Stimulated activated CD4-positive, alpha-beta T cell treated with anti-CD3 and anti-CD28 coated beads, Interleukin-1b, Interleukin-23, amount 100 ng/mL, for 1 hour (primary cell): ENCODE data around the gene ZBTB20.

ENCODE experiments used
- DNase-seq, 2 donors: peaks; one replicate each; pipeline ENCODE4 v3.0.0-alpha.2; 2020; ENCODE audit warnings: low read depth in 2 of 2

The ZBTB20 gene

DNA sequence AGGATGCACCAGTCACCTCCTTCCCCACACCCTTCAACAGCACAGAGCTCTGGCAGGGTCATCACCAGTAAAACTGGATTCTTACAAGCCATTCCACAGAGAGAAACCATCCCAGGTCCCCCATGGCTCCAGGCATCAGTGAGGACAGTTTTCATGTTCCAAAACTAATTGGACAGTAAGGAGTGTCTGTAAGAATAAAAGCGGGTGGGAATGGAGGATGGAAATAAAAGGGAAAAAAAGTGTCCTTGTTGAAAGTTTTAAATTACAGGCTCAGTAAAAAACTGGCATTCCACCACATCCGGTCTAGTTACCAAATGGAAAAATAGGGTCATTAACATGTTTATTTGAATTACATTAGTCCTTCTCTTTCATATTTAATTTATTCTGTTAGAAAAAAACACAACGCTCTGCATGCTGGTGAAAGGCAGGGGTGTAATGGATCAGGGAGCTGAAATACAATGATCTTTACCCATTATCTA, 735.9 kb downstream of the ZBTB20 start:
- no peak for DNase-seq

DNA sequence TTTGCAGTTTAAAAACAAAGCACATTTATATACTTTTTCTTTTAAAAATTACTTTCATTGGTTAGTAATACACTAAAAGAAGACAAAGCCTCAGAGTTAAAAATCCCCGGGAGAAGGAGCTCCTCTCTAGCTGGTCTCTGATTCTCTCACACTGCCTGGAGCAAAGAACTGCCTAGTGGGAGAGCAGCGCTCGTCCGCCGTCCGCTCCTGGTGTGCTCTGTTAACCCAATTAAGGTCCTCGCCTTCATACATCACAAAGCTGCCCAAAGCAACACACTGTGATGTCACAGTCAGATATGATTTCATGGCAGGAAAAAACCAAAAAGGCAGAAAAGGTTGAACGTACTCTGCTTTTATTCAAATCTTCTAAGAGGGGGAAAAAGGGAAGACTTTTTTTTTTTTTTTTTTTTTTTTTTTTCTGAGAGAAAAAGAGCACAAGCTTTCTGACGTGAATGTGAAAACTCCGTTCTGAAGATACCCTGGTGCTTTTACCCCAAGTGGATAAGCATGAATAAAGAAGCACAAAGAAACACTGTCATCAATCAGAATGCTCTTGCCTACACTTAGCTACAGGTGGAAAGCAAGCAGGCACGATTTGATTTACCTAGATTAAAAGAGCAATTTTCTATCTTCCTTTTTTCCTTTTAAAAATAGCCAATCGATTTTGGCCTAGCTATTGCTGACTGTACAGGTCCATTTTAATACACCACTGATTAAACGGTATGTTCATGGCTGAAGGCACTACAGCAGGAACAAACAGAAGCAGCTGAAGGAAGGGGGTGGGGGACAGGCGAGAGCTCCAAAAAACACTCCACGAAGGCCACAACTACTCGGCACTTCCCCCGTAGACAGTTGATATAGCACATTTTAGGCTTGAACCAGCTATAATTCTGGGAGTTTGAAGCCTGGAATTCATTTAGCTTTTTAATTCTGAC, 738.1 kb downstream of the ZBTB20 start:
- no peak for DNase-seq

DNA sequence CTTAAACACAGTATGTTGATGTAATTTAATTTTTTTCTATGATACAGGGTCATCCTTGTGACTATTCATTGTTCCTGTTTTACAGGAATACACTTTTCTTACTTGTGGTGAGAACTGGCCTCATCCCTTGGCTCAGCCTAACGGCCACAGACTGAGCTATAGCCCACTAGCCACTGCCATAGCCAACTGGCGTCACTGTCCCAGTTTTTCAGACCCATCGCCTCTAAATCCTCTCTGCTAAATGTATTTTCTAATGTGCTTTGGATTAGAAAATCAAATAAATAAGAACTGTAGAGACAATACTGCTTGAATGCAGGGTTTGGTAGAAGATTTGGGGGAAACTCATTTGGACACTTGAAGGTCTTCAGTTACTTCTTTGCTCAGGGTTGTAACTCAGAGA, 740.2 kb downstream of the ZBTB20 start:
- no peak for DNase-seq

DNA sequence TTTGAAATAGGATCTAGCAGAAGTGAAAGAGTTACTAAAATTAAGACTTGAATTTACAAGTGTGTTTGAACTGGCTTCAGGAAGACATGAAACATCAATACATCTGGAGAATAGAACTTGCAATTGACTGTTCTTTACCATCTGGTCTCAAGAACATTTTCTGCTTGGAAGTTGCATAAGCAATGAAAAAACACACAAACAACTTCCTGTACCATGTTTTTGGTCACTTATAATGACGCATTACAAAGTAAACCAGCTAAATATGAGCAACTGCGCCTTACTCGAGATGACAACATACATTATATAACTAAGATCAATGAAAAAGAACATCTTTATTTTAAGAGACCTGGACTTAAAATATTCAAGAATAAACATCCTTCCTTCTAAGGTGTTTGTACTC, 740.8 kb downstream of the ZBTB20 start:
- DNase-seq = no peak

DNA sequence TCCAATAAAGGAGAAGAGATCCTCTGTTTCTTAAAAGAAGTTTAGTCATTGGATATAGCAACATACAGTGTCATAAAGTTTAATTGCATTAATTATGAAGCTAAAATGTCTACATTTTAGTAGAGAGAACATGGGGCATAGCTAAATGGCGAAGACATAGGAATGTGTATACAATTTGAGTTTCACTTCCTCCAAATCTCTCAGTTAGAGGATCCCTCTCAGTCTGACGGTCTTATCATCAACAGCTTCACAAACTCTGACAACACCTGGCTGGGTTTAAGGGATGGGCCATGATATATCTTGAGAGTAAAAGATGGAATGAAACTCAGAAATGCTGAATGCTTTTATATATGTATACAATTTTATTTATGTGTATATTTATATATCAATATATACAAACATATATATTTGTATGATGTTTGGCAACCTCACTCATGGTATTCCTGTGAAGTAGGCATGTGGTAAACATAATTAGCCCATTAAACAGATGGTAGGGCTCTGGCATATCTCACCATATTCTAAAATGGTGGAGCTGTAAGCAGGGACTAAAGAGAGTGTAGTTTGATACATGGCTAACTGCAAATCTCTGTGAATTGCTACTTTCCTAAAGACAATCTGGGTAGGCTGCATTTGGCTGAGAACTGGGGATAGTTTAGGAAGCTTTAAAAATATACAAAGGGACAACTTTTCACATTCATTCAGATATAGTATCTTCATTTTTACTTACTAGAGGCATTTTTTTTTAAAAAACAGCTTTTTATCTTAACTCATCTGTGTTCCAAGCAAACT, 741.7 kb downstream of the ZBTB20 start:
- DNase-seq = no peak

DNA sequence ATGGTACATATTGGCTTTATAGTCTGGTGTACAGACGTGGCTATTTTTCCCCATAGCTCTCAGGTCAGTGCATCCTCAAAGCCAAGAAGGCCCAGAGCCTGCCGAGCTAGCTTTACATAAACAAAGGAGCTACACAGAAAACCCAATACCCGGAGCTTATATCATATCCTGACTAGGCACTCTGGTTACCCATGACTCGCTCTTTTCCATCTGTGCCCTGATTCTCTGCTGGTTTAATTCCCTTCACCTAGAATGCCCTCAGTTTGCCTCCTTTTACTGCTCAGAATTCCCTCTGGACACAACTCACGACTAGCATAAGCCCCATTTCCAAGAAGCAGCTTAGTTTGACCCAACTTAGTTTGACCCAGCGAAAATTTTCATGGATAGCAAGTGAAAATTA, 742.5 kb downstream of the ZBTB20 start:
- DNase-seq = no peak

DNA sequence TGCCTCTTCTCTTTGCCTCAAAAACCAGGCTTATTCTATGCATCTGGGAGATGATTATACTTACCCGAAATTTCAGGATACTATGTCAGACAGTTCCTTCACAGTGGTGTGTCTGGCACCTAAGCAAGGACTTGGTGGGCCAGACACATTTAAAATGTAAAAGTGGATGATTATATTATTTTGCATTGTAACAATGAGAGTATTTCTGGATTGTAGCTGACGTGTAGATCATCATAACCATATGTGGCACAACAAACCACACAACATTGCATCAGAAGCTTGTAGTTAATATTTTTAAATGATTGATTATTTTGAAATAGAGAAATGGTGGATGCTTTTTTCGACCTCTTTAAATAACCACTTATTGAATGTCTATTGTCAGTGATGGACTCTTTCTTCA, 744.2 kb downstream of the ZBTB20 start:
- DNase-seq = no peak

DNA sequence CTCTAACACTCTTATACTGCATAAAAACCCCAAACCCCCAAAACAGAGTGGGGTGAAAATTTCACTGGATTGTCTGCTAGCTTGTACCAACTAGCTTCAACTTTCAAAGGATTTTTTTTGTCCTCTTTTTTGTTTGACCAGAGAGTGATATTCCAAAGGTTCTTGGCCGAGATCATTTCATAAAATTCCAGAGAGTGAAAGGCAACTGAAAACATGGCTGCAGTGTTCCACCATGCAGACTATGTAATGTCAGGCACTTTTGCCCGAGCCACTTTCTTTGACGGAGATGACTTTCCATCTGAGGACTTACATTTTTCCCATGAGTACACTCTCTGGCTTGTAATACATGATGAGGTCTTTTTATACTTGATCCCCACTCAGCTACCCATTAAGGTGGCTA, 745.7 kb downstream of the ZBTB20 start:
- DNase-seq = no peak

DNA sequence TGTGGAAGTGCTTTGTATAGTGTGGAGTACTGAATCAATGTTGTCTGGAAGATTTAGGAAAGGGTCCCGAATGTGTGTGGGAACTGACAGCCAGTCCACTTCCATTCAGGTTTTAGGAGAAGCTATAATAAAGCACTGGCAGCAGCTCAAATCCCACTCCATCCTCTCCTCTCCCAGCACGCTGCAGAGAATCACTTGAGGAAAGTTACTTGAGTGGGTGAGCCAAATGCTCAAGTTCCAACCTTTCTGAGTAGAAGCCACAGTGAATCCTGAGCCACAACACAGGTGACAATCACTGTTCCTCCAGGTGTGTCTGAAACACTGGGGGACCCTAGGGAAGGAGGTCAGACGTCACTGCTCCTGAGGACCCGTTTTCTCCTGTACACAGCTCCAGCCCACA, 746.7 kb downstream of the ZBTB20 start:
- no peak for DNase-seq

DNA sequence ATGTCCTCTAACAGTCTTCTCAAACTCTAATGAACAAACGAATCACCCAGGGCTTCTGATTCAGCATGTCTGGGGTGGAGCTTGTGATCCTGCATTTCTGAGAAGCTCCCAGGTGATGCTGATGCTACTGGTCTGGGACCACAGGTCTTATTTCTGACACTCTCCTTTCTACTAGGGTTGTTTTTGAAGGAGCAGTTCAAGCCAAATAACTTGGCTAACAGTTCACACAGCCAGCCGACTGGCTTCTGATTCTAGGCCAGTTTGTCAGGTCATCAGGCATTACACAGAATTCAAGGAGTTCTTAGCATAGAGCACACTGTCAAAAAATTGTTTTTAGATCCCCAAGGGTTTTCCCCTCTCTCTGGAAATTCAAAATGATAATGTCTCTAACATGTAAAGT, 752.5 kb downstream of the ZBTB20 start:
- no peak for DNase-seq

DNA sequence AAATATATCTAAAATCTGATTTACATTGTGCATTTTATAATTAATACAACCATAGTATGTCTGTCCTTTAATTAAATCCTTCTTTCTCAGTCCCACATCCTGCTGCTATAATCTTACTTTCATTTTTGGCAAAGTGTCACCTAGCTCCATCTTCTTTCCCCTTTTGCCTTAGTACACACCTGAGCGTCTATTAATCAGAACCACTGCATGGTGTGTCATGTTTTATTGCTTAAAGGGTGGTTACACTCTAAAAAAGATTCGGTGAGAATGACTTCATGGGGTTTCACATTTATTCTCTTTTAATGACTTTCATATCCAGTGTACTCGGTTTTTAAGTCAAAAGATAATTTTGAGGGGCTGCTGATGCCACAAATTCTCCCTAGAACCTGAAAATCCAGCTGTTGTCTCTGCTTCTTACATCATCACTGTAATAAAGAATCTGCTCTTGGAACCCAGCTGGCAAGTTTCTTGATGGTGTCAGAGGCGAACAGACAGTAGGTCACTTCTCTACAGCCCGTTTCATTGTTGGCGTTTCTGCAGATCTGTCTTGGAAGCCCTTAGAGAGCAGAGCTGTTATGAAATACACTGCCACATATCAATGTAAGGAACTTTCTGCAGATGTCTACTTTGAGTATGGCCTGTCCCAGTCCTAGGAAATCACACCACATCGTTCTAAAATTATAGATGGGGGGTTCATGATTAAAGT, 753.6 kb downstream of the ZBTB20 start:
- DNase-seq = no peak

DNA sequence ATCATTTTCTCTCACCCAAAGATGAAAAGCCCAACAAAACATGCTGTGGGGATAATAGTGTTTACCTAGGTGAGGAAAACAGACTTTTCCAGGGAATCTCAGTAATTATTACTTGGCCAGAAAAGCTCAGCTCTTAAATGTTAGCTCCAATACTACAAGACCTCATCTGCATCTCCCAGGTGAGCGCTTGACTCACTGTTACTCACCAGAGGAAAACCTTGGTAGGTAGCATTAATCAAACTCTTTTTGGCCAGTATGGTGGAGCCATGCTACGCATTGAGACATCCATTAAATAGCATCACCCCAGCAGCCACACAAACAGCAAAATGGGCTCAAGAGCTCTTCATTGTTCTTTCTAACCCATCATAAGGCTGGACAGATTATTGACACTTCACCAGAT, 754.3 kb downstream of the ZBTB20 start:
- no peak for DNase-seq

DNA sequence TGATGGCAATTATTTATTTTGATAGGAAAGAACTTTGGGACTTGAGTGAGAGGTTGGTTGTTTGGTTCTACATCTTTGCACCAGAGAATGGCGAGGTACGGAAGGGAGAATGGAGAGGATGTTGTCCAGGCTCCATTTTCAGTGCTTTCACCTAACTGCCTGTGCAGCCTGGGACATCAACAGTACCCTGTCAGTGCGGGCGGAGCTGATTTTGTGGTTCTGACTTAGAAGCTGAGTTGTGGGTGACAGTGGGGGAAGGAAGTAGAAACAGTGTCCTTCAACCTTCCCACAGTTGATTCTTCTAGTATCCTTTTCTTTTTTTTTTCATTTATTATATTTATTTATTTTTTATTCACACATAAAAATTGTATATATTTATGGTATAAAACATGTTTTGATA, 757.9 kb downstream of the ZBTB20 start:
- no peak for DNase-seq

DNA sequence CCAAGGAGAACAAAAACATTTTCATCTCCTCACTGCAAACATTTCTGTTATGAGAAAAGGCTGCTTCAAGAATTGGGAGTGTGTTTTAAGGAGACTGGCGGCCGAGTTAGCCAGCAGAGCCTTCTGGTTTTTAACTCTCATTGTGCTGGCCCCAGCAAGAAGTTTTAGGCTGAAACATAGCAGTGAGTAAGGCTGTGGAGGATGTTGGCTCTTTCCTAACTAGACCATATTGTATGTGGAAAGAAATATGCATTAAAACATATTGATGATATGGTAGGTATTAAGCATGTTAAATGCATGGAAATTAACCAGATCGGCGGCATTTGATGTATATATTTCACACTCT, 762.6 kb downstream of the ZBTB20 start:
- no peak for DNase-seq

DNA sequence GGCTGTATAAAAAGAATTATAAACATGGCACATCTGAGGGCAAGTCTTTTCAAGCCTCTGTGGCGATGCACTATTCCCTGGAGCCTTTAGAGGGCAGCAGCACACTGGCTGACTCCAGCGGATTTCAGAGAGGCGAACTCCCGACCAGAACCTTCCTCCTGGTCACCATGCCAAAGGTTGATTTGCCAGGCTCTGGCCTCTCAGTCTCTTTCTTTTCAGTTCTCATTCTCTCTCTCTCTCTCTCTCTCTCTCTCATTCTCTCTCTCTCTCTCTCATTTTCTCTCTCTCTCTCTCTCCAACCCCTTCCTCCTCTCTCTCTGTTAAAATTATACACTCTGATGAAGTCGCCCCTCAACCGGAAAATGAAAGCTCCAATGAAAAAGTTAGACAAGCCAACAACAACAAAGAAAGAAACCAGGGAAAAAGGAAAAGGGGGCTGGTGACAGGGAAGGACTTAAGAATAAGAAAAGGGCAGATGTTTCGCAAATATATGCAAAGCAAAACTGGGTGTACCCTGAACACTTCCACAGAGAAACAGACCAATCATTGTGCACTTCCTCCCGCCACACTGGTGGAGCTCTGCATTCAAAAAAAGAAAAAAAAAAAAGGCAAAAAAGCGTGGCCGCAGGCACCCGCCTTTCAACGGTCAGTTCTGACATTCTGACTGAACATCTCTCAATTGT, 763.1 kb downstream of the ZBTB20 start:
- DNase-seq = peak; percentile 14 to 46

DNA sequence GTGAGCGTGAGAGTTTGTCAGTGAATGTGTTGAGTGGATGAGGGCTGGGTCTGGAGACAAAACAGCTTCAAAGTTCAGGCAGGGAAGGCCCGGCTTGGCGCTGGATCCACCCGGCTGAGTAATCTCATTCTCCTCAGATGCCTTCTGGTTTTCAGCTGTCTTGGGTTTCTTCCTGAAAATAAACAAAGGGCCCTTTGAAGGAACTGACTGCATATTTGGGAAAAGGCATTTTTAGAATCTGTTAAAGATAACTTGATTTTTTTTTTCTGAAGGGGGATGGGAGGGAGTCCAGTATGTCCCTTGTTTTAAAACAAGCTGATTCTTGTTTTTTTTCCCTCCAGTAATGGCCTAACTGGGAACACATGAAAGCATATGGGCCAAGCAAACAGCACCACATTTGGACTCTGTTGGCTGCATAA, 766.8 kb downstream of the ZBTB20 start:
- DNase-seq = no peak

DNA sequence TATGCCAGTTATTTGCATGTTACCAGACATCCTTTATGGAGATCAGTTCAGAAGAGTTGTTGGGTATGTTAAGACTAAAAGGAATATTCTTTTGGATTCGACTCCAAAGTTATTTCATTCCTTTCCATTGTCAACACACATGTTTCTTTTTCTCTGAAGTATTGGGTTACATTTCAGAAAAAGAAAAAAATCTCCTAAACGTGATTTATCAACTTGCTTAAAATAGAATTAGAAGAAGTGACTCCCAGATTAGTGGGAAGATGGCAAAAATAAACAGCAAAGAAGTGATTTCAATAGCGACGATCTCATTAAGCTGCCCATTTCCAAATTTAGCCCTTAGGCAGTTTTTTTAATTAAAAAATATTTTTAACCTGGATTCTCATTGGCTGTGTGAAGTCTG, 767.8 kb downstream of the ZBTB20 start:
- DNase-seq = no peak

DNA sequence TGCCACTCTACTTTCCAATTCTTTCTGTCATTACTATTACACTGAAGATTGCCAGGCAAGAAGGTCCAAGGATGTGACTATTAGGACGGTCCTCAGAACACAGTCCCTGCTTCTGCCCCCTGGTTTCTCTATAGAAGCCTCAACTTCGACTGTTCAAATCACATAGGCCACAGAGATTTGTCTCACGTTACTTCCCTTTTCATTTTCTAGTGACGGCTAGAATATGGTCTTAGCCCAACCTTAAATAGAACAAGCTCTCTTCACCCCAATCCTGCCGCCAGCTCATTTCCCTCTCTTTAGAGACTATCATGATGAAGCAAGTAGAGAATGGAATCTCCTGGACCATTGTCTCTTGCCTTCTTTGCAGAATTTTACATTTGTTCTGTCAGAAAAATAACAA, 768.3 kb downstream of the ZBTB20 start:
- no peak for DNase-seq

DNA sequence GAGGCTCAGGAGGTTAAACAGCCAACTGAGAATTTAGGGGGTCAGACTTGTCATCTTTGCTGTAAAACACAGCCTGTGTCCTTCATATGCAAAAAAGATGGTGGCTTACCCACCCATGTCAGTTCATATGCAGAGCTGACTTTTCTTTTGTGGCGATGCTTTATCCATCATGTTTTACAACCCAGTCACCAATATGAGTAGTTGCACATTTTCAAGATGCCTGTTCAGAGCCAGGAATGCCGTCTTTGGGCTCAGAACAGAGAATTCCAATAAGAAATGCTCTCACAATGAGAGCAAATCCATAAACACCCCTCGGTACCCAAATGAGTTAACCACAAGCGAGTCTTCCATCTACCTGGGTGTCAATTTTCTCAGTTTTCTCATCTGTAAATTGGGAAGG, 769.7 kb downstream of the ZBTB20 start:
- no peak for DNase-seq

DNA sequence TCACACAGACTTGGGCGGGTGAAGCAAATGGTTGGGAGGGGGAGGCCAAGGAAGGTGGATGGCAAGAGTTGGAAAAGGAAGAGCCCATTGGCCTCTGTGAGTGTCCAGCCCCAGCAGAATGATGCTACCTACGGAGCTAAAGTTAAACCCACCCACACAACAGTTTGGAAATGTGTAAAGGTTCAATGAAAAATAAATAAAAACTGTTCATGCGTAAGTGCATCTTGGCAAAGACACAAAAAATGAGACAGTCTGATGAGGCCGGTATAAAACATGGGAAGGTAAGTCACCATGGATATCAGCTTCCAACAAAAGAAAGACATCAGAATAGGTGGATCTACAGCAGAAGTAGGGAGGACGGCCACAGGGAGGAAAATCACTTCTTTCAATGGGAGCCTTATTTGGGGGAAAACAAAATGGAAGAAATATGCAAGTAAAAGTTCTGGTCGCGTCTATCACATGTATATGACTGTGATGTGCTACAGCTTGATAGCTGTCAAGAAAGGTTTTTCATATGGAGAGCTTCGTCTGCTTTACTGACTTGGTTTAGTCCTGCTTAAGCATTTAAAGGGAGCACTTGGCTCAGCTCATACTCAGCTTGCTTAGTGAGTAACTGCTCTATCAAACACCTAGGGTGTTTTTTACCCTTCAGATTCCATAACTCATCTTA, 770.4 kb downstream of the ZBTB20 start:
- DNase-seq = no peak
